GM12801 (cell line): Measurements from ENCODE around the gene HAUS7.

Source experiments
- TF ChIP-seq, protein P1 (sequence below): IDR thresholded peaks from one replicate; pipeline ENCODE4 v1.5.1; 2011; ENCODE audit warnings: control low read depth; ENCODE audit not compliant: insufficient read length; ENCODE audit errors: extremely low read depth

The HAUS7 gene

DNA sequence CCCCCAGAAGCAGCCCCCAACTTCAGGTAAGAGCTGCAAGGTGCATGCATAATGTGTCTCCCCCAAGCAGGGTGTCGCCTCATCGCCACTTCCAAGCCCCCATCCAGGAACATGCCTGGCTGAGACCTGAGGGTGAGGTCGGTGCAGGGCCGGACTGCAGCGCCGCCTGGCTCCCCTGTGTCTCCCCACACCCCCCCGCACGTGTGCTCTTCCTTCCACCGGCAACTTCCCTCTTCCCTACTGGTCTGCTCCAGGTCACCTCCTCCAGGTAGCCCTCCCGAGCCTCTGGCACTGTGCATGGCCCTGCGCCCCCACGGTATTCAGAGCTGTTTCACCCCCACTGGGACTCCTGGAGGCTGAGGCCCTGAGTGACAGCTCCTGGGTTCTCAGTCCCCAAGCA lies 22.2 kb upstream of the HAUS7 start:
- TF ChIP-seq, protein P1, sequence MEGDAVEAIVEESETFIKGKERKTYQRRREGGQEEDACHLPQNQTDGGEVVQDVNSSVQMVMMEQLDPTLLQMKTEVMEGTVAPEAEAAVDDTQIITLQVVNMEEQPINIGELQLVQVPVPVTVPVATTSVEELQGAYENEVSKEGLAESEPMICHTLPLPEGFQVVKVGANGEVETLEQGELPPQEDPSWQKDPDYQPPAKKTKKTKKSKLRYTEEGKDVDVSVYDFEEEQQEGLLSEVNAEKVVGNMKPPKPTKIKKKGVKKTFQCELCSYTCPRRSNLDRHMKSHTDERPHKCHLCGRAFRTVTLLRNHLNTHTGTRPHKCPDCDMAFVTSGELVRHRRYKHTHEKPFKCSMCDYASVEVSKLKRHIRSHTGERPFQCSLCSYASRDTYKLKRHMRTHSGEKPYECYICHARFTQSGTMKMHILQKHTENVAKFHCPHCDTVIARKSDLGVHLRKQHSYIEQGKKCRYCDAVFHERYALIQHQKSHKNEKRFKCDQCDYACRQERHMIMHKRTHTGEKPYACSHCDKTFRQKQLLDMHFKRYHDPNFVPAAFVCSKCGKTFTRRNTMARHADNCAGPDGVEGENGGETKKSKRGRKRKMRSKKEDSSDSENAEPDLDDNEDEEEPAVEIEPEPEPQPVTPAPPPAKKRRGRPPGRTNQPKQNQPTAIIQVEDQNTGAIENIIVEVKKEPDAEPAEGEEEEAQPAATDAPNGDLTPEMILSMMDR, result no peak

DNA sequence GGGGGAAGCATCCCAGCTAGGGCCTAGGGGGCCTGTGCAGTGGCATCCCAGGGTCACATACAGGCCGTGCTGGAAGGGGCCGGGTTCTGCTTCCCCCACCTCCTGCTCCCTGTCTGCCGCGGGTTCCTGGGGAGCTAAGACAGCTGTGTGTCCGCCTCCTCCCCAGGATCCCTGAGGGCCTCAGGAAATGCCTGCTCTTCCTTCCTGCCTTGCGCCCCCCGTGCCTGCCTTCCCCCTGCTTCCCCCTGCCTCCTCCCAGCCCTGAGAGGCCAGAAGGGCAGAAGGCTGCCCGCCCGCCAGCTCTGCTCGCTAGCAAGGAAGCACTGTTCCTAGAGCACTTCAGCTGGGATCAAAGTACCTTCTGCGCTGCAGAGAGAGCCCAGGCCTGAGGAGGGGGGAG lies 21.5 kb upstream of the HAUS7 start:
- TF ChIP-seq, protein P1, result no peak

DNA sequence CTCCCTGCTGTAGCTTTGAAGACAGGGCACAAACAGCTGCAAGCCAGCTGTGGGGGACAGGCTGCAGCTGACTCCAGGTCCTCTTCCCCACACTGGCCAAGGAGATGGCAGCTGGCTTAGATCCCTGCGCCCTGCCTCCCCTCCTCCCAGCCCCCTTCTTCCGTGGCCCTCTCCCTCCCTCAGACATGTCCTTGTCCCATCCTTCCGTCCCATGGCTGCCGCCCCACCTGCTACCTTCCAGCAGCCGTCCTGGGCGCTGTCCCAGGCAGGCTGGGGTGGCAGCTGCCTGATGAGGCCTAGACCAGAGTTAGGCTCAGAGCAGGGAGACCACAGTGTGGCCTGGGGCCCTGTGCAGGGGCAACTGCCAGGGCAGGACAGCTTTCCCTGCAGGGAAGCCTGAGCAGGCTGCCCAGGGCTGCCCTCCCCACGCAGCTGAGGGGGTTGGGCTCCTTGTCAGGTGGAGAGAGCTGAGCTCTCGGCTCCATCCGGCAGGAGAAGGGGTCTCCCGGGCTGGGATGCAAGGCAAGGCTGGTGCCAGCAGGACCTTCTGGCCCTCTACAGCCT lies 21.1 kb upstream of the HAUS7 start:
- TF ChIP-seq, protein P1, result no peak

DNA sequence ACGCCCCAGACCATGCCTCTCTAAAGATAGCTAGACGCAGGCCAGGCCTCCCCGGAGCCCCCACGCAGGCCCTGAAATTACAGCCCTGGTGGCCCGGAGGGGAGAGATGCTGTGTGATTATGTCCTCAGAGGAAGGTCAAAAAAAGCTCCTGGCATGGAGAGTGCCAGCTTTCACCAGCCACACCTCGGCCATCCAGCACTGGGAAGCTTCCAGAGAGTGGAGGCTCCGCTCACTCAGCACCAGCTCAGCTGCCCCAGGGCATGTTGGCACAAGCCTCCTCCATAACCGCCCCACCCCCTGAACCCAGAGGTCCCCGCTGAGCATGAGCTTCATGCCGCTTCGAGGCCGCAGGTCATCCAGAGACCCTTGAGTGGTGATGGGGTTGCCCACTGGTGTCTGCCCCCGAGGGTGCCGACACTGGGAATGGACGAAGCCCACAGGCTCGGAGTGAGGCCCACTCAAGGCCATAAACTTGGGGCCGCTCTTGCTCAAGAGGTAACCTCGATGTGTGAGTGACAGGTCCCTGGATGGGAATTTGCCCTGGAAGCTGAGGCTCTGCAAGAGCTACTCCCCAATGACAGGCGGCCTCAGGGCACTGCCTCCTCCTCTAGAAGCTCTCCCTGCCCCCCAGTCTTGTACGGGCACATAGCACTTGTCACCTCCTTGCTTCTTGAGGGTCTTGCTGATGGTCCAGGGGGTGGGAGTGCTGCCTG lies 20.0 kb upstream of the HAUS7 start:
- TF ChIP-seq, protein P1, result no peak

DNA sequence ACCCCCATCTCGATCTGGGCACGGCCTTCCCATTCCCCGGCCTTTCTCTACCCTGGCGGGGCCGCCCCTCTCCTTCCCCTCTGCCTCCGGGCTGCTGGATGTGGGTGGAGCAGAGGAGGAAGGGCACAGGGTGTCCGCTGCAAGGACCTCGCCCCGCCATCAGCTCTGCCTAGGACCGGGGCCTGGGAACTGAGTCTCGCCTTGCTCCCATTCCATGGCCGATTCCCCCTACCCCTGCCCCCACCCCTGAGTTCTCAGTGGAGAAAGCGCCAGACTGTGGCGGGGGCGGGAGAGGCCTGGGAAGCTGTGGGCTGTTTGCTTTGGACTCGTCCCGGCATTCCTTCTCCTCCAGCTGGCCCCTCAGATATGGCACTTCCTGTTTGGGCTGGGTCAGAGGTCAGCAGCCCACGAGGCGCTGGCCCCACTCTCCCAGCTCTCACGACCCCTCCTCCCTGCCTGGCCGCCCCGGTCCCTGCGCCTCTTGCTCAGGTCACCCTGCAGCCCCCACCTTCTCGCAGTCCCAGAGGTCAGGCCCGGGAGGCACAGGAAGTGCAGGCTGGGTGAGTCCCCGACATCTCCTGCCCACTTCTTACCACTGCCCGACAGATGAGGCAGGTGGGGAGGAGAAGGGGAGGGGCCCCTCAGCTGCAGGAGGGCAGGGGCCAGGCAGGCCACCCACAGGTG lies 18.0 kb upstream of the HAUS7 start:
- TF ChIP-seq, protein P1, result no peak

DNA sequence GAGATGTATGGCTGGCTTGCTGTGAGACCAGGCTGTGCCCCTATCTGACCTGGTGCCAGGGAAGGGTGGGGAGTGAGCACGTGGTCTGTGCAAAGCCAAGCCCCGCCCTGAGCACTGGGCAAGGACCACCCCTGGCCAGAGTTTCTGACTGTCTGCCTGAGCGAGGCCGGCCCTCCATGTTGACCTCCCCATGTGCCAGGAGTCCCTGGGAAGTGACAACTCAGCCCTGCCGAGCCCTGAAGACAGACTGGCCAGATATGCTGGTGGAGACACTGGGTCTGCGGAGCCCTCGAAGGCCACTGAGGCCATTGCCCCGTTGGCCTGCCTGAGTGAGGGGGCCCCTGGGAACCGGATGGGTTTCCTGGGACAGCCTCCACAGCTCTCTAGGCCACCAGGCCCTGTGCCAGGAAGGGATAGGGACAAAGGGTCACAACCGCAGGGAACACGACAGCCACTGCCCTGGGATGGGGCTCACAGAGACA lies 17.3 kb upstream of the HAUS7 start:
- TF ChIP-seq, protein P1, result no peak

DNA sequence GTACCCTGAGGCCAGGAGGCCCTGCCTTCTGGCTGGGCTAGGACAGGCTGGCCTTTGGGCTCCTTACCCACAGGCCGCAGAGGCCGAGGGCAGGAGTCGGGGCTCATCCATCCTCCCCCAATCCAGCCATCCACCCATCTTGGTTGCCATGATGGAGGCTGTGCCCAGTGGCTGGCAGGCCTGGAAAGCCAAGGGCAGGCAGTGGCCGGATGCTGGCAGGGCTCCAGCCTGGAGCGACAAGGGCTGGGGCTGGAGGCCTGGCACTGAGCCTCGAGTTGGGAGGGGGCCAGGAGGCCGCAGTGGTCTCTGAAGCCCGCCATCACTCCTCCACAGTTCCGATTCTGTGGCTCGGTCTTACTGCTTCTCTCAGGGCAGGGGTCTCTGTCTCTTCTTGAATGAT lies 15.8 kb upstream of the HAUS7 start:
- TF ChIP-seq, protein P1, result no peak
